Frontal cortex (tissue), 4 donors: ENCODE measurements around the gene CHPT1. TPM values are rescaled to one million over a fixed set of nuclear protein-coding genes. Genes with fewer than 3 reads are reported as not detected.

ENCODE experiments used
- DNase-seq, 2 donors: peaks; one replicate each; pipeline ENCODE4 v3.0.0; 2012; ENCODE audit warnings: low spot score in 2 of 2
- FAIRE-seq: peaks from 2 replicates; lab custom pipeline; 2012; peaks lifted over from hg19 to GRCh38; lab: Jason Lieb, UNC
- small RNA-seq: library from RNA; depleted of rRNA; stranded (forward); fragments of <200 nt; gene quantifications from one replicate; pipeline ENCODE3, GENCODE V24; 2014
- total RNA-seq: library from RNA; depleted of rRNA; stranded (reverse); fragments of >200 nt; gene quantifications from one replicate; pipeline ENCODE4 v1.2.3, GENCODE V29; 2014
- donor health status: control.
- donor health status: control.
- donor health status: control.

Gene CHPT1
- total RNA-seq, 1 donor from 2014 or later = 24.5 TPM

- FAIRE-seq = no peak
- DNase-seq = no peak
These were observed 52.2 kb downstream of the CHPT1 start for GRCh38 chr12:101749657-101750056.

DNA sequence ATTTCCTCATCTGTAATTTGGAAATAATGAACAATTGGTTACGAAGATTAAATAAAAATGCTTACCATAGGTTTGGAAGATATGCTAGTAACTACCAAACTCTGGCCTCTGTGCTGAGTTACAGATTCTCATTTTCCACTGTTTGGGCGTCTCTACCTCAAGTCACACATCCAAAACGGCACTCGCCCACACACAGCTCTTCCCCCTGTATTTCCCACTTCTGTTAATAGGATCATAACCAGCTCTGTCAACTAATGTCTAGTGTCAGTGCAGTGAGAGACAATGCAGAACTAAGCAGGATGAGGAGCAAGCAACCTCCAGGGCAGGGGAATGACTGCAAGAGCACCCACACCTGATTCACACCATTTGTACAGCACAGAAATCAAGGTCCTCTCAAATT, 52.7 kb downstream of the CHPT1 start:
- DNase-seq (no peak), FAIRE-seq (no peak)

GRCh38 chr12:101759396-101760047, 62.1 kb downstream of the CHPT1 start:
- DNase-seq (peak in 1 of 2 donors; percentile 24), FAIRE-seq (peak; percentile 3)

DNA sequence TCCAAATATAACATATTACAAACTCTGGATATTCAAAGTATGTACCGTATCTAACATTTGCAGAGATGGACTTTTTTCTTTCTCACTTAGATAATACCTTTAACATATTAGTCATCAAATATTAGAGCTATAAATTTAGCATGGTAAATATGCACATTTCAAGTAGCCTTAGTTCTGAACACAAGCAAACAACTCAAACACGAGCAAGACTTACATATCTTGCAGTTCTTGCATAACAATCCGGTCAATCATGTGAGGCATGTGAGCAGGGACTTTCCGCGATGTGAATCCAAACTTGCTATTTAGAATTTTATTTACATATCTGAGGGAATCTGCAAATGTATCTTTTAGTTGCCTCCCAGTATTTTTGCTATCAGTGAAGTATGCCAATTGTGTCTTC, 63.9 kb downstream of the CHPT1 start:
- FAIRE-seq = no peak

DNA sequence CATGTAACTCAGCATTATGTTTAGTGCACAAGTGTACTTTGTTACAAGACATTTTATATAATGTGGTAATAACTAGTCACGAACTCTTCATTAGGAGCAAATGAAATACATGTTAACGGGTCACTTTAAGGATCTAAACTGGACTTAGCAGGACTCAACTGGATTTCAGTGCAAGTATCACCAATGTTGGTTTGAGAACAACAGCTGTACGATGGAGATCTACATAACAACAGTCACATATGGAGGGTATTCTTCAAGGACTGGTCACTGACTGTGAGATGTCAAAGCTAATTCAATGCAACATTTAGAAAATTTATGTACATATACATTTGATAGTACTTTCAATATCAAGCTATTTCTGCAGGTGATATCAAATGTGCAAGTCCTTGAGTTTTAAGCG, 64.3 kb downstream of the CHPT1 start:
- FAIRE-seq (no peak), DNase-seq (no peak)

More for the DNA sequence above, 63.9 kb downstream of the CHPT1 start:
- no peak for DNase-seq

DNA sequence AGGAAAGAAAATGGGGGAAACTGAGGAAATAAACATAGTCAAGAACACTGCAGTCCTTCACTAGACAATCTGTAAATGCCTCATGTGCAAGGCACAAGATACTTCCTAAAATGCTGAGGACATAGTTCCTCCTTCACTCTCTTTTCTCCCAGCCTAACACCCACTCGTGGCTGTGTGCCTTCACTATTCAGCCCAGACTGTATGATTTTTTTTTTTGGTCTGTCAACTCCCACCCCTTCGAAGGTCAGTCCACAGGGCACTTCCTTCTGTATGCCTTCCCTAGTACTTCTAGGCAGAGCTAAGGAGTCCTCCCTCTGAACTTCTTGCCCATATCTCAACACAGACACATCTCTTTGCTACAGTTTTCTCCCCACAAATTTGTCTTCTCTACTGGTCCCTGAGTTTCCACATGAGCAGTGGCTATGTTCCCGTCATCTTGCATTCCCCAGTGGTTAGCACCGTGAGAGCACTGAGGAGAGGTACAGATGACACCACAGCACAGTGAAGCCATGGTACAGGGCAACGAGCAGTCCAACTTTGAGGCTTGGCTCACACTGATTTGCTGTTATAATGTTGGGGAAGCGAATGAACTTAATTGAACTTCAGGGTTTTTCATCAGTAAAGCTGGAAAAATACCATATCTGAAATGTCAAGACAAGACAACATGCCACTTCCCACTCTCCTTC, 65.9 kb downstream of the CHPT1 start:
- FAIRE-seq (no peak), DNase-seq (no peak)

DNA sequence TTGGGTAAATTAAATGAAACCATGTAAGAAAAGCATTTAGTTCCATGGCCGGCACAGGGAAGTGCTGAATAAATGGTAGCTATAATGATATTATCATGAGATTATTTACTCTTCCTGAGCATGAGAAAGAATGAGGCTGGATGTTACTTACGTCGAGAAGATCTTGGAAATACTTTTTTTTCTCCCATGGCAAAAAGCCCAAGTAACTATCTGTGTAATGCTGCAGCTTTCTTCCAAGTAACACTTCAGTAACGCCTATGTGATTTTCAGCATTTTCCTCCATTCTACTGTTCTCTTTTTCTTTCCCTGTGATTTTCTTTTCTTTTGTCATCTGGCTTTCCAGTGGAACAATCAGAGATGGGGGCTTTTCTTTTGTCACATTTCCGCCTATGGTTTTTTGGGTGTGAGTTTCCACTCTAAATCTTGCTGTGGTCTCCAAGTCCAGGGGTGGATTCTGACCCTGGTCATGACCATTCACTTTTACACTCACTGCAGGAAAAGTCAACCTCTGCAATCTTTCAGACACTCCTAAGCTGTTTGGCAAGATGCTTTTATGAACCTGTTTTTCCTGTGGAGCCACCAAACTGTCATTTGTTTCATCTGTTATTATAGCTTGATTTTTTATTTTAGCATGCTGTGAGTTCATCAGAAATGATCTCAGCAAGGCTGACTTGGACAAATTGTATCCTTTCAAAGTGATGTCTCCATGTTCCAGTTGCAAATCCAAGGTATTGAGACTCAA, 66.8 kb downstream of the CHPT1 start:
- no peak for FAIRE-seq

DNA sequence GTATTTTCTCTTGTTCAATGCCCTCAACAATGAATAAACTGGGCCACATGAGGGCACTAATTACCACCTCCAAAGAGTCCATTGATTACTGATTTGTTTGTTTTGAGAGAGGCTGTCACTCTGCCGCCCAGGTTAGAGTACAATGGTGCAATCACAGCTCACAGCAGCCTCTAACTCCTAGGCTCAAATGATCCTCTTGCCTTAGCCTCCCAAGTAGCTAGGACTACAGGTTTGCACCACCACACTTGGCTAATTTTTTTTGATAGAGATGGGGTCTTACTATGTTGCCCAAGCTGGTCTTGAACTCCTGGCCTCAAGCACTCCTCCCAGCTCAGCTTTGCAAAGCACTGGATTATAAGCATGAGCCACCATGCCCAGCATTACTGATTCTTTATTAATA, 70.1 kb downstream of the CHPT1 start:
- FAIRE-seq = no peak
- DNase-seq = no peak

More for the DNA sequence above, 66.8 kb downstream of the CHPT1 start:
- DNase-seq = no peak

DNA sequence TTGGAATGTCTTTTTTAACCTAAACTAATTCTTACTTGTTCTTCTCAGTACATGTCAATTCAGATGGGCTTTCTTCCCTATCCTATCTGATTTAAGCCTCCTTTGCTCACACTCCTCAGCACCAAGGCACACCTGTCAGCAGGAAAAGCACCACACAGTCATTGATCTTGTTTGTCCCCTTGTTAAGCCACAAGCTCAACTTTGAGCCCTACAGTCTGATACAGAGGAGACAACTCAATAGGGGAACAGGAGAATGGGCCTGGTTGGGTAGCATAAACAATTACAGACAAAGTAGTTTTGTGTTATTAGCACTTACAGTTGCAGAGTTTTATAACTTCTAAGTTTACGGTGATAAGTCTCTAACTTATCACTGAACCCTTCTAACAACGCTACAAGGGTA, 71.3 kb downstream of the CHPT1 start:
- FAIRE-seq = no peak

DNA sequence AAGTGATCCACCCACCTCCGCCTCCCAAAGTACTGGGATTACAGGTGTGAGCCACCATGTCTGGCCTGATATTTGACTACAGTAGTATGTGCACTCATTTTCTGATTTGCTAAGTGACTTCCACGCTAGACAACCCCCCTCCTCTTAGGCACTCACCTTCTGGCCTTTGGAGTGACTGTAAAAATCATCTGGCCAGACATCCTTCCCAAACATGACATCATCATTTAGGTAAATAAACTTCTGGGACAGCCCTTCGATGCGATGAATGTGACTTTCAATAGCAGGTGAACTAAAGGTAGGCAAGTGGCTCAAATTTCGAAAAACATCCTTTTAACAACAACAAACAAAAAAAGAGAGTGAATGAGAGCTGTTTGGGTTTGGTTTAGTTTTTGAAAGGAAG, 72.4 kb downstream of the CHPT1 start:
- no peak for FAIRE-seq
- DNase-seq = no peak

More for the DNA sequence above, 71.3 kb downstream of the CHPT1 start:
- no peak for DNase-seq

GRCh38 chr12:101772012-101772775, 74.8 kb downstream of the CHPT1 start:
- FAIRE-seq = no peak
- no peak for DNase-seq

DNA sequence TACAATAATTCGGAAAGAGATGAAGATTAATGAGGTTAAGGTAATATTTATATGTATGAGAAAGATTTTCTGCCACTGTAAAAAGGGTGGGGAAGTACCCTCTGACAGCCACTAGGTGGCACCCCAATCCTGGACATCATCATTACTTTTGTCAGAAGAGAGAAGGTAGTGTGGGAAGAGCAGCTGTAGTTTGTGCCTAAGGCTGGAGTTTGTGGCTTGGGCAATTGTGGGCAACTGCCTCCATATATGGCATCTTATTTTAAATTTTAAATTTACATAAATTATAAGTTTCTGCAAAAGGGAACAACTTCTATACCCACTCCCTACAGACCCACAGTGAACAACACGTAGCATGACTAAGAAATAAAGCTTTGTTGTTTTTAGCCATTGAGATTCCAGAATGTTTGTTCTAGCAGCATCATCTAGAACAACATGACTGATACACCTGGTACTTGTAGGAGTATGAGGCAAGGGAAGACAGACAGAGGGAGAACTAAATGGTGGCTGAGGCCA, 76.3 kb downstream of the CHPT1 start:
- DNase-seq = peak; percentile 19 to 68
- peak; percentile 90 for FAIRE-seq

DNA sequence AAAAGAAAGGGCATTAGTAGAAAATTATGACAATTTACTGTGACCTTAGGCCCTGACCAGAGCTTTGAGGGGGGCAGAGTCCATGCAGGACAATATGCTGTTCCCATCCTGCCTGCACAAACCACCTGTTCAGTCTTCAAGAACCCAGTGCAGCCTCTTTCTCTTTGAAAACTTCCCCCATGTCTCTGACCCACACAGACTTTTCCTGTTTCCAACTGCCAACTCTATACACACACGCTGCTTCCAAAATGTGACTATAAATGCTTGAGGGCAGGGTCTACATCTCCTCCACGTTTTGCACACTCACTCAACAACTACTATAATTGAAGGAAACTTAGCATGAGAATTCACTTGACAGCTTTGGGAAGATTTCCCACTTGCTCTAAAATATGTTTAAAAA, 78.4 kb downstream of the CHPT1 start:
- FAIRE-seq (no peak), DNase-seq (no peak)

DNA sequence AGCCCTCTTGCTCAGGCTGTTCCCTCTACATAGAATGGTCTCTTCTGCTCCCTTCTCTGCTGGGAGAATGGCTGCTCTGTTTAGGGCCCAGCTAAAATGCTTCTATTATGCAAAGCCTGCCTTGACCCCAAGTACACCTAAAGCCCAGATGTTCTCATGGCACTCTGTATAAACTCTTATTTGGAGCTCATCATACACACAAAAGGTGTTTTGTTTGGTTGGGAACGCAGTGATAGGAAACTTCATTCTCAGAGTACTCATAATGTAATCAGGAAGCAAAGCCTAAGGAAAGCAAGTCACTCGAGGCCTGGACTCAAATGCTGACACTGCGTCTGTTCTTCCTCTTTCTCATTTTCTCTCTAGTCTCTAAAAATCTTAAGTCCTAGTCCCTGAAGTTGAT, 80.0 kb downstream of the CHPT1 start:
- no peak for FAIRE-seq
- DNase-seq = no peak

- DNase-seq (no peak), FAIRE-seq (no peak)
These were observed 80.5 kb downstream of the CHPT1 start for GRCh38 chr12:101777978-101778377.

Small RNAs within 50 kb of the gene (small RNA-seq; reads per million reads assigned to genes)
- not detected for gene RNU6-101P
- gene RNY1P16 = not detected

Other genes with a start within 250 kb of the CHPT1 start
- not detected for gene SPIC, start 222.3 kb upstream of the CHPT1 start, total RNA-seq
- gene MYBPC1, start 102.7 kb upstream of the CHPT1 start, total RNA-seq = 2.4 TPM
- 0.82 TPM for gene SYCP3, start 41.8 kb downstream of the CHPT1 start, total RNA-seq
- gene GNPTAB, start 133.3 kb downstream of the CHPT1 start, total RNA-seq = 139 TPM
- 0.82 TPM for gene DRAM1, start 179.9 kb downstream of the CHPT1 start, total RNA-seq